Nephron (organoid): Measurements from ENCODE around the gene CCNL2.

ENCODE experiments used
- H3K27ac Mint-ChIP-seq, 3 experiments: 2 replicates each; pipeline ENCODE4 v1.8.0; 2020; ENCODE audit warnings: mixed read lengths in 3 of 3, mild to moderate bottlenecking in 2 of 3, moderate library complexity in 1 of 3
- H3K27me3 Mint-ChIP-seq: 2 replicates; pipeline ENCODE4 v1.8.0; 2021; ENCODE audit warnings: low read depth, mild to moderate bottlenecking, moderate library complexity, mixed read lengths
- H3K36me3 Mint-ChIP-seq: 2 replicates; pipeline ENCODE4 v1.8.0; 2020; ENCODE audit warnings: low read depth, mixed read lengths
- H3K4me1 Mint-ChIP-seq: 2 replicates; pipeline ENCODE4 v1.8.0; 2020; ENCODE audit warnings: mixed read lengths
- H3K4me3 Mint-ChIP-seq, 3 experiments: 2 replicates each; pipeline ENCODE4 v1.8.0; 2020; ENCODE audit warnings: mild to moderate bottlenecking in 3 of 3, mixed read lengths in 3 of 3, moderate library complexity in 2 of 3
- H3K9me3 Mint-ChIP-seq: 2 replicates; pipeline ENCODE4 v1.8.0; 2020; ENCODE audit warnings: mixed read lengths
- TF ChIP-seq, protein P1 (sequence below), 3 experiments: fragments of 200-600 bp; sonication (generic); IDR thresholded peaks; one replicate each; pipeline ENCODE4 v1.5.0; 2021; ENCODE audit warnings: antibody characterized with exemption in 3 of 3; ENCODE audit not compliant: unreplicated experiment in 3 of 3

The CCNL2 gene

DNA sequence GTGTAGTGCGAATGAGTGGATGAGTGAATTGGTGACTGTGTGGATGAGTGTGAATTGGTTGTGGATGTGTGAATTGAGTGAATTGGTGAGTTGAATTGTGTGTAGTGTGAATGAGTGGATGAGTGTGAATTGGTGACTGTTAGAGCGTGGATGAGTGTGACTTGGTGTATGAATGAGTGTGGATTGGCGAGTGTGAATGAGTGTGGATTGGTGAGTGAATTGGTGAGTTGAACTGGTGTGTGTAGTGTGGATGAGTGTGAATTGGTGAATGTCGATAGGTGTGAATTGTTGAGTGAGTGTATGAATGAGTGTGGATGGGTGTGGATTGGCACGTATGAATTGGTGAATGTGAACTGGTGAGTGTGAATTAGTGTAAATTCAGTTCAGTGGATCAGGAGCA, 31.8 kb downstream of the CCNL2 start:
- no peaks in the 10 kb centered on the region for H3K9me3 Mint-ChIP-seq
- peaks cover 4% of the 10 kb centered on the region for H3K27me3 Mint-ChIP-seq
- no peak overlapping the region for H3K27ac Mint-ChIP-seq
- peaks cover under 1% of the 10 kb centered on the region for H3K4me1 Mint-ChIP-seq
- H3K36me3 Mint-ChIP-seq, result no peaks in the 10 kb centered on the region
- no peak overlapping the region for H3K4me3 Mint-ChIP-seq
- TF ChIP-seq, protein P1, sequence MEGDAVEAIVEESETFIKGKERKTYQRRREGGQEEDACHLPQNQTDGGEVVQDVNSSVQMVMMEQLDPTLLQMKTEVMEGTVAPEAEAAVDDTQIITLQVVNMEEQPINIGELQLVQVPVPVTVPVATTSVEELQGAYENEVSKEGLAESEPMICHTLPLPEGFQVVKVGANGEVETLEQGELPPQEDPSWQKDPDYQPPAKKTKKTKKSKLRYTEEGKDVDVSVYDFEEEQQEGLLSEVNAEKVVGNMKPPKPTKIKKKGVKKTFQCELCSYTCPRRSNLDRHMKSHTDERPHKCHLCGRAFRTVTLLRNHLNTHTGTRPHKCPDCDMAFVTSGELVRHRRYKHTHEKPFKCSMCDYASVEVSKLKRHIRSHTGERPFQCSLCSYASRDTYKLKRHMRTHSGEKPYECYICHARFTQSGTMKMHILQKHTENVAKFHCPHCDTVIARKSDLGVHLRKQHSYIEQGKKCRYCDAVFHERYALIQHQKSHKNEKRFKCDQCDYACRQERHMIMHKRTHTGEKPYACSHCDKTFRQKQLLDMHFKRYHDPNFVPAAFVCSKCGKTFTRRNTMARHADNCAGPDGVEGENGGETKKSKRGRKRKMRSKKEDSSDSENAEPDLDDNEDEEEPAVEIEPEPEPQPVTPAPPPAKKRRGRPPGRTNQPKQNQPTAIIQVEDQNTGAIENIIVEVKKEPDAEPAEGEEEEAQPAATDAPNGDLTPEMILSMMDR (IDR thresholded peaks at IDR 0.05; ENCODE audit: unreplicated experiment in 3 of 3), result no peak

DNA sequence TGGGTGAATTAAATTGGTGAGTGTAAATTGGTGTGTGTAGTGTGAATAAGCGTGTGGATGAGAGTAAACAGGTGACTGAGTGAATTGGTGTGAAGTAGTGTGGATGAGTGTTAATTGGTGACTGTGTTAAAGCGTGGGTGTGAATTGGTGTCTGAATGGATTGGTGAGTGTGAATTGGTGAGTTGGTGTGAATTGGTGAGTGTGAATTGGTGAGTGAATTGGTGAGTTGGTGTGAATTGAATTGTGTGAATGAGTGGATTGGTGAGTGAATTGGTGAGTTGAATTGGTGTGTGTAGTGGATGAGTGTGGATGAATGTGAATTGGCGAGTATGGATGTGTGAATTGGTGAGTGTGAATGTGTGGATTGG, 32.5 kb downstream of the CCNL2 start:
- H3K27ac Mint-ChIP-seq, result no peak overlapping the region
- TF ChIP-seq, protein P1 (IDR thresholded peaks at IDR 0.05; ENCODE audit: unreplicated experiment in 3 of 3), result no peak
- H3K27me3 Mint-ChIP-seq, result peaks cover 4% of the 10 kb centered on the region
- H3K36me3 Mint-ChIP-seq, result no peaks in the 10 kb centered on the region
- H3K4me1 Mint-ChIP-seq, result peaks cover 7% of the 10 kb centered on the region
- H3K4me3 Mint-ChIP-seq, result no peak overlapping the region
- H3K9me3 Mint-ChIP-seq, result no peaks in the 10 kb centered on the region

DNA sequence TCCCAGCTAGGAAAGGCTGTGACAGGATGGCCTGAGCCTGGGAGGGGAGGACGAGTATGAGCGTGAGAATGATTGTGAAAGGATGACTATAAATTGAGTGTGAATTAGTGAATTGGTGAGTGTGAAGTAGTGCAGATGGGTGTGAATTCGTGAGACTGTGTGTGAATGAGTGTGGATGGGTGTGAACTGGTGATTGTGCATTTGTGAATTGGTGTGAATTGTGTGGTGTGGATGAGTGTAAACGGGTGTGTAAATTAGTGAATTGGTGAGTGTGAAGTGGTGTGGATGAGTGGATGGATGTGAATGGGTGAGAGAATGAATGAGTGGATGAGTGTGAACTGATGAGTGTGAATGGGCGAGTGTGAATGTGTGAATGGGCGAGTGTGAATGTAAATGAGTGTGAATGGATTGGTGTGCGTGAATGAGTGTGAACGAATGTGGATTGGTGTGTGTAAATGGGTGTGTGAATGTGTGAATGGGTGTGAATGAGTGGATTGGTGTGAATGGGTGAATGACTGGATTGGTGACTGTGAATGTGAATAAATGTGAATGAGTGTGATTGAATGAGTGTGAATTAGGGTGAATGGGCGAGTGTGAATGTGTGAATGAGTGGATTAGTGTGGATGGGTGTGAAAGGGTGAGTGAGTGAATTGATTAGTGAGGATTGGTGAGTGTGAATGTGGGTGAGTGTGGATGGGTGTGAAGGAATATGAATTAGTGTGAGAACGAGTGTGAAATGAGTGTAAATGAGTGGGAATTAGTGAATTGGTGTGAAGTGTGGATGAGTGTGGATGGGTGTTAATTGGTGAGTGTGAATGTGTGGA, 33.0 kb downstream of the CCNL2 start:
- Mint-ChIP-seq H3K36me3 (no peaks in the 10 kb centered on the region), H3K4me3 (no peak overlapping the region), H3K27ac (no peak overlapping the region), H3K27me3 (peaks cover 4% of the 10 kb centered on the region), H3K9me3 (no peaks in the 10 kb centered on the region), H3K4me1 (peaks cover 9% of the 10 kb centered on the region)
- TF ChIP-seq, protein P1 (IDR thresholded peaks at IDR 0.05; ENCODE audit: unreplicated experiment in 3 of 3), result no peak

DNA sequence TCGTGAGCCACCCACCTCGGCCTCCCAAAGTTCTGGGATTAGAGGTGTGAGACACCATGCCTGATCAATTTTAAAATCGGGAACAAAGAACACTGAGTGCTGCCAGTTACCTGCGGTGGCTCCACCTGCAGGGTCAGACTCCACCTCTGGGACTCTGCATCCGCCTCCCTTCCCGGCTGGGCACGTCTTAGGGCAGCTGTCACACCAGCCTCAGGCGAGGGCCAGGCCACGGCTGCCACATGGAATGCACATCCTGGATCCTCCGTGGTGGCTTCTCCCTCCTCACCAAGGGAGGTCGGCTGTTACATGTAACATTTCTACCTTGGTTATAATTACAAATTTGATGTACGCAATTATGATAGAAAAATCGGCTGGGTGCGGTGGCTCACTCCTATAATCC, 34.9 kb downstream of the CCNL2 start:
- H3K4me1 Mint-ChIP-seq, result peaks cover 23% of the 10 kb centered on the region
- no peak overlapping the region for H3K27ac Mint-ChIP-seq
- no peaks in the 10 kb centered on the region for H3K36me3 Mint-ChIP-seq
- TF ChIP-seq, protein P1 (IDR thresholded peaks at IDR 0.05; ENCODE audit: unreplicated experiment in 3 of 3), result no peak
- peaks cover 4% of the 10 kb centered on the region for H3K27me3 Mint-ChIP-seq
- H3K4me3 Mint-ChIP-seq, result no peak overlapping the region
- no peaks in the 10 kb centered on the region for H3K9me3 Mint-ChIP-seq

DNA sequence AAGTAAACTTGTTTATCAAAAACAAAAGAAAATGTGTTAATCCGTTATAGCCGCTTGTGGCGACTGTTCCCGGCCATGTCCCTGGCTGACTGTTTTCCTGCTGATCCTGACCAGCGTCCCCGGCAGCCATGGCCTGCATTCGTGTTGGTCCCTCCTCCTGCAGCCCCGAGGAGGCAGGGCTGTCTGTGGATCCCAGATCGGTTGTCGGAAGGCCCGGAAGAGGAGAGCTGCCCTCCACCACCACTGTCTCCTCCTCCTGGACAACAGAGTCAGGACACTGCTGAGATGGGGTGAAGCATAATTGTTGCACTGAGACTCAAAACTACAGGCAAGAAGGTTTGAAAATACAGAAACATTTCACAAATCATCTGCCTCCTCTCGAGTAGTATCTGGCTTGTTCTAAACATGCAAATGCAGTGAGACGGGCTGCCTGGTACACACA, 37.1 kb downstream of the CCNL2 start:
- Mint-ChIP-seq H3K27ac (peak overlapping the region; percentile 94 to 98 (median 96)), H3K27me3 (no peaks in the 10 kb centered on the region), H3K36me3 (no peaks in the 10 kb centered on the region), H3K4me3 (peak overlapping the region; percentile 34 to 82 (median 73)), H3K4me1 (peaks cover 26% of the 10 kb centered on the region), H3K9me3 (no peaks in the 10 kb centered on the region)
- TF ChIP-seq, protein P1 (IDR thresholded peaks at IDR 0.05; ENCODE audit: unreplicated experiment in 3 of 3), result no peak
